Measurements from ENCODE around the gene GLIS1.

Gene GLIS1

GRCh38 chr1:53568540-53568939 lies 170.4 kb downstream of the GLIS1 start:
- TF ChIP-seq, protein P1, sequence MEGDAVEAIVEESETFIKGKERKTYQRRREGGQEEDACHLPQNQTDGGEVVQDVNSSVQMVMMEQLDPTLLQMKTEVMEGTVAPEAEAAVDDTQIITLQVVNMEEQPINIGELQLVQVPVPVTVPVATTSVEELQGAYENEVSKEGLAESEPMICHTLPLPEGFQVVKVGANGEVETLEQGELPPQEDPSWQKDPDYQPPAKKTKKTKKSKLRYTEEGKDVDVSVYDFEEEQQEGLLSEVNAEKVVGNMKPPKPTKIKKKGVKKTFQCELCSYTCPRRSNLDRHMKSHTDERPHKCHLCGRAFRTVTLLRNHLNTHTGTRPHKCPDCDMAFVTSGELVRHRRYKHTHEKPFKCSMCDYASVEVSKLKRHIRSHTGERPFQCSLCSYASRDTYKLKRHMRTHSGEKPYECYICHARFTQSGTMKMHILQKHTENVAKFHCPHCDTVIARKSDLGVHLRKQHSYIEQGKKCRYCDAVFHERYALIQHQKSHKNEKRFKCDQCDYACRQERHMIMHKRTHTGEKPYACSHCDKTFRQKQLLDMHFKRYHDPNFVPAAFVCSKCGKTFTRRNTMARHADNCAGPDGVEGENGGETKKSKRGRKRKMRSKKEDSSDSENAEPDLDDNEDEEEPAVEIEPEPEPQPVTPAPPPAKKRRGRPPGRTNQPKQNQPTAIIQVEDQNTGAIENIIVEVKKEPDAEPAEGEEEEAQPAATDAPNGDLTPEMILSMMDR (IDR thresholded peaks at IDR 0.05; ENCODE audit: extremely low read depth, insufficient read depth, missing control alignments), result no peak
- DNase-seq (ENCODE audit: low spot score), result no peak
- in situ Hi-C loops (cut with MboI; ENCODE audit: low pct_unique_long_range_greater_than_20kb, low sequenced_read_pairs, unreplicated experiment), result no loop called here

GRCh38 chr1:53567851-53568250 lies 171.1 kb downstream of the GLIS1 start:
- TF ChIP-seq, protein P1 (IDR thresholded peaks at IDR 0.05; ENCODE audit: extremely low read depth, insufficient read depth, missing control alignments), result no peak
- in situ Hi-C loops (cut with MboI; ENCODE audit: low pct_unique_long_range_greater_than_20kb, low sequenced_read_pairs, unreplicated experiment), result no loop called here
- DNase-seq (ENCODE audit: low spot score), result no peak

- TF ChIP-seq, protein P1 (IDR thresholded peaks at IDR 0.05; ENCODE audit: extremely low read depth, insufficient read depth, missing control alignments), result no peak
- DNase-seq (ENCODE audit: low spot score), result no peak
- in situ Hi-C loops (cut with MboI; ENCODE audit: low pct_unique_long_range_greater_than_20kb, low sequenced_read_pairs, unreplicated experiment), result no loop called here
Measured at GRCh38 chr1:53567450-53567849, 171.5 kb downstream of the GLIS1 start.

DNA sequence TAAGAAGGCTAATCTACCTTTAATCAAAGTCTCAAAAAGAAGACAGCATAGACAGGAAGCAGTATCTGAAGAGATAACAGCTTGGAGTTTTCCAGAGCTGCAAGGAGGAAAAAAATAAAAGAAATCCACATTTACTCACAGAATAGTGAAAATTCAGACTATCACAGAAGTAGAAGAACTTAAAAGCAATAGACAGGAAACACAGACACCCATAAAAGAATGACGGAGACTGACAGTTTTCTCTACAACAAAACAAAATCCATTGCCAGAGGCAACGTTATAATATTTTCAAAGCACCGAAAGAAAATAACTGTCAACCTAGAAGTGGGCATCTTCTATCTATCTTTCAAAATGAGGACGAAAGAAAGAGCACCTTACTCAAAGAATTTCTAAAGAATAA lies 175.4 kb downstream of the GLIS1 start:
- in situ Hi-C loops (cut with MboI; ENCODE audit: low pct_unique_long_range_greater_than_20kb, low sequenced_read_pairs, unreplicated experiment), result no loop called here
- TF ChIP-seq, protein P1 (IDR thresholded peaks at IDR 0.05; ENCODE audit: extremely low read depth, insufficient read depth, missing control alignments), result no peak
- DNase-seq (ENCODE audit: low spot score), result no peak

DNA sequence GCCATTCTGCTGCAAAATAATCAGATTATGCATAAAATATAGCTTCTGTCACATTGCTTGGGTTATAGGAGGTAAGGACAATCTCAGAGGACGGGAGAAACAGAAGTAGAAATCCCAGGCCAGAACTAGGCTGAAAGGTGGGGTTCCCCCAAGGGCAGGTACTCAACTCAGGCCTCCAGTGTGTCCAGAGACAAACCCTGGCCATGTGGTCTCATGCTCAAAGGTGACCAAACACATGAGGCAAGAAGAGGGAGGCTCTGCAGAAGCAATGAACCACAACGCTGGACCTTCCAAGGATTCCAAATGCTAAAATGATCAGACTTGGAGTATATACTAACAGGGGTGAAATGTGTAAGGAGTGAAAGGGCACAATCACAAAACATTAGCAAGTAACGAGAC lies 176.0 kb downstream of the GLIS1 start:
- TF ChIP-seq, protein P1 (IDR thresholded peaks at IDR 0.05; ENCODE audit: extremely low read depth, insufficient read depth, missing control alignments), result no peak
- in situ Hi-C loops (cut with MboI; ENCODE audit: low pct_unique_long_range_greater_than_20kb, low sequenced_read_pairs, unreplicated experiment), result no loop called here
- DNase-seq (ENCODE audit: low spot score), result no peak

DNA sequence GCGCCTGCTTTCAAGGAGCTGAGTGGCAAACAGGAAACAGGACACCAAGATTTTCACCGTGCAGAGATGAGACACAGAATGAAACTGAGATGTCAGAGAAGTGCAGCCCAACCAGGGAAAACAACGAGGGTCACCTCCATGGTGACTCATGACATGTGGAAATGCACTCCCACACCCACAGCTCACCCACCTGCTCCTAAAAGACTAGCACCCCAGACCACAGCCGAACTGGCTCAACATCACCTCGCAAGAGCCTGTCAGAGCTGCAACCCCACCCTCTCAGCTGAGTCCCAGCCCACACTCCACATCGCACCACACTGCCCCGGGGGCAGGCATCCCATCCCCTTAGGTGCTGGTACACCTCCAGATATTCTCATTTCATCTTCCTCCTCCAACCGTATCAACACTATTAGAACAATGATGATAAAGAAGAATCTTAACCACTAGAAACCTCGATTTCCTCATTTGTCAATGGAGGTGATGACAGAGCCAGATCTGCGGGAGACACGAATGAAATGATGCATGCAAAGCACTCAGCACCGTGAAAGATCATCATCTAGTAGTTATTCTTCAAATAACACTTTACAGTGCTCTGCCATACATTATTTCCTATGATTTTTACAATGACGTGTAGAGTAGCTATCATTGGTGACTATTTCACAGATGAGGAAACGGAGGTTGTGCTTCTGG lies 176.5 kb downstream of the GLIS1 start:
- no peak for DNase-seq (ENCODE audit: low spot score)
- in situ Hi-C loops (cut with MboI; ENCODE audit: low pct_unique_long_range_greater_than_20kb, low sequenced_read_pairs, unreplicated experiment), result no loop called here
- TF ChIP-seq, protein P1 (IDR thresholded peaks at IDR 0.05; ENCODE audit: extremely low read depth, insufficient read depth, missing control alignments), result no peak

All from GM13977 (cell line).